Kidney (tissue), 22 donors: ENCODE data around the gene ZNF438. TPM values are rescaled to one million over a fixed set of nuclear protein-coding genes. Genes with fewer than 3 reads are reported as not detected.
A peak's percentile ranks its signal among the peaks of the same experiment; 100 is the strongest.

ENCODE experiments used
- DNase-seq, 5 donors: peaks; one replicate each; pipeline ENCODE4 v3.0.0-alpha.2; 2013 to 2020
- FAIRE-seq: peaks from 2 replicates; lab custom pipeline; 2012; peaks lifted over from hg19 to GRCh38; lab: Jason Lieb, UNC
- H3K27ac ChIP-seq, 2 donors: one replicate each; pipeline ENCODE4 v1.7.0; 2013; ENCODE audit warnings: low read depth in 2 of 2, low read length in 2 of 2, inconsistent platforms in 1 of 2
- H3K27me3 ChIP-seq: one replicate; pipeline ENCODE4 v1.7.1; 2013; ENCODE audit warnings: low read length, inconsistent platforms; ENCODE audit not compliant: control insufficient read depth, insufficient read depth
- H3K36me3 ChIP-seq, 3 donors: one replicate each; pipeline versions ENCODE4 v1.7.0 to v1.7.1; 2013; ENCODE audit warnings: low read length in 3 of 3, control low read depth in 1 of 3, inconsistent platforms in 1 of 3; ENCODE audit not compliant: insufficient read depth in 3 of 3, control insufficient read depth in 2 of 3
- H3K4me1 ChIP-seq, 3 donors: one replicate each; pipeline versions ENCODE4 v1.7.0 to v1.7.1; 2013; ENCODE audit warnings: low read length in 3 of 3, inconsistent platforms in 1 of 3, low read depth in 1 of 3; ENCODE audit not compliant: control insufficient read depth in 2 of 3, insufficient read depth in 2 of 3
- H3K4me3 ChIP-seq, 3 donors: one replicate each; pipeline versions ENCODE4 v1.7.0 to v1.8.1; 2013; ENCODE audit warnings: low read length in 3 of 3, control low read depth in 1 of 3, inconsistent platforms in 1 of 3
- H3K9ac ChIP-seq, 3 donors: one replicate each; pipeline versions ENCODE4 v1.7.0 to v1.7.1; 2013; ENCODE audit warnings: low read length in 3 of 3, control low read depth in 1 of 3, inconsistent platforms in 1 of 3
- H3K9me3 ChIP-seq, 3 donors: one replicate each; pipeline versions ENCODE4 v1.7.0 to v1.7.1; 2013; ENCODE audit warnings: low read length in 3 of 3, control low read depth in 1 of 3, inconsistent platforms in 1 of 3; ENCODE audit not compliant: control insufficient read depth in 2 of 3, insufficient read depth in 1 of 3
- CTCF ChIP-seq: IDR thresholded peaks from 3 replicates; pipeline ENCODE4 v1.5.1; 2012; ENCODE audit warnings: mild to moderate bottlenecking, moderate library complexity, borderline replicate concordance; ENCODE audit not compliant: insufficient read depth; ENCODE audit errors: extremely low read depth
- intact Hi-C: fragments of 100-400 bp; cut with DNase I; formaldehyde crosslinking; loops from one replicate; pipeline ENCODE4 v1.11.1; 2022
- long read RNA-seq, 10 donors: library from polyadenylated mRNA in 1 of 10; unstranded in 1 of 10; transcript quantifications; one replicate each; pipeline ENCODE4 v2.0.0 and lab custom pipeline, GENCODE V29; 2021 to 2026
- polyA plus RNA-seq: library from polyadenylated mRNA; stranded (reverse); fragments of 350-450 nt; fragmentation: Illumina TruSeq; extraction: RNeasy Lipid Tissue Mini Kit (QIAGEN cat#74804); gene quantifications from one replicate; pipeline ENCODE4 v1.2.3, GENCODE V29; 2014; ENCODE audit warnings: low read depth, low replicate concordance; ENCODE audit not compliant: insufficient read depth
- total RNA-seq: library from RNA; stranded (reverse); fragmentation: NEBNext Ultra II Directional; extraction: Animal tissue kit (Norgen Biotek cat#: 25700); gene quantifications from one replicate; pipeline ENCODE4 v1.2.1, GENCODE V29; 2021
- donor health status: control.
- donor health status: control.
- donor health status: control.
- donor health status: control.
- donor health status: control.
- donor health status: DM: yes; HTN: yes; CAD: no.
- donor health status: Normal renal cell carcinoma (clear cell type).

The ZNF438 gene
- total RNA-seq (9.9 TPM), polyA plus RNA-seq (5.9 TPM)
- long read RNA-seq, donor 1 = 0 reads
- long read RNA-seq, donor 2, partial matches to known transcripts = 0 of 1 reads
- long read RNA-seq, donor 2, other reads (novel, unspliced or antisense) = 0 of 1 reads
- long read RNA-seq, donor 3 = 0 reads
- long read RNA-seq, donor 4 = 0 reads
- long read RNA-seq, donor 5 = 0 reads
- long read RNA-seq, donor 6 = 0 reads
- long read RNA-seq, donor 7, partial matches to known transcripts = 1 of 5 reads
- long read RNA-seq, donor 7, other reads (novel, unspliced or antisense) = 4 of 5 reads
- long read RNA-seq, donor 8 = 0 reads
- long read RNA-seq, donor 9 = 0 reads
- long read RNA-seq, donor 10, partial matches to known transcripts = 0 of 2 reads
- long read RNA-seq, donor 10, other reads (novel, unspliced or antisense) = 0 of 2 reads

GRCh38 chr10:31031558-31032257 lies at the start of gene ZNF438:
Gene ZNF438, minus strand, starts transcription at chr10:31031865. Its CDS starts 154,831 bp downstream, at chr10:30877034.
- DNase-seq = peak; percentile 95 to 99 (median 97)
- no peak for FAIRE-seq
- intact Hi-C loops = no loop called here

GRCh38 chr10:31076610-31076988 lies 44.9 kb upstream of the ZNF438 start:
- TF ChIP-seq CTCF = no peak
- Histone ChIP-seq H3K27me3 (no peaks in the 10 kb centered on the region), H3K4me3 (no peak overlapping the region), H3K9me3 (no peaks in the 10 kb centered on the region), H3K9ac (no peak overlapping the region), H3K27ac (no peak overlapping the region), H3K4me1 (no peaks in the 10 kb centered on the region), H3K36me3 (no peaks in the 10 kb centered on the region)
- no peak for DNase-seq
- no peak for FAIRE-seq
- intact Hi-C loops = no loop called here

More at GRCh38 chr10:31031558-31032257, at the start of gene ZNF438:
- no peaks in the 10 kb centered on the region for H3K36me3 ChIP-seq
- no peaks in the 10 kb centered on the region for H3K27me3 ChIP-seq
- H3K27ac ChIP-seq = peak within 1 kb of the TSS; percentile 99 to 100
- H3K4me1 ChIP-seq = peaks cover 0 to 7% (median 6%) of the 10 kb centered on the region in 3 donors
- H3K9me3 ChIP-seq = no peaks in the 10 kb centered on the region
- H3K9ac ChIP-seq = peak within 1 kb of the TSS; percentile 81 to 97 (median 92)
- peak; percentile 54 for TF ChIP-seq CTCF
- H3K4me3 ChIP-seq = peak within 1 kb of the TSS; percentile 71 to 90 (median 88)

GRCh38 chr10:31075881-31076609 lies 44.4 kb upstream of the ZNF438 start:
- Histone ChIP-seq H3K9ac (no peak overlapping the region), H3K27me3 (no peaks in the 10 kb centered on the region), H3K4me3 (no peak overlapping the region), H3K9me3 (no peaks in the 10 kb centered on the region), H3K4me1 (no peaks in the 10 kb centered on the region), H3K36me3 (no peaks in the 10 kb centered on the region), H3K27ac (no peak overlapping the region)
- FAIRE-seq (no peak), DNase-seq (no peak)
- TF ChIP-seq CTCF = no peak
- intact Hi-C loops = no loop called here
